Right lobe of liver (tissue), 6 donors: ENCODE measurements around the gene CTXN1. TPM values are rescaled to one million over a fixed set of nuclear protein-coding genes. Genes with fewer than 3 reads are reported as not detected.

Experiments
- ATAC-seq, 4 donors: fragments of 200-7000 bp; cut with Tn5 transposase; one replicate each; pipeline ENCODE4 v1.9.1; 2020; ENCODE audit warnings: mild to moderate bottlenecking in 4 of 4, moderate library complexity in 4 of 4
- DNase-seq, 3 donors: peaks; one replicate each; pipeline ENCODE4 v3.0.0-alpha.2; 2020
- H3K27ac ChIP-seq, 3 donors: fragments of 200-600 bp; one replicate each; pipeline ENCODE4 v1.8.0; 2022
- H3K27me3 ChIP-seq, 2 donors: fragments of 200-600 bp; one replicate each; pipeline ENCODE4 v1.8.0; 2022
- H3K36me3 ChIP-seq, 4 donors: fragments of 200-600 bp; sonication (generic) in 1 of 4; one replicate each; pipeline versions ENCODE4 v1.5.1 to v1.8.0; 2017 to 2022; ENCODE audit warnings: control low read depth in 1 of 4
- H3K4me1 ChIP-seq, 4 donors: fragments of 200-600 bp; sonication (generic) in 1 of 4; one replicate each; pipeline versions ENCODE4 v1.5.1 to v1.8.0; 2017 to 2022; ENCODE audit warnings: control low read depth in 1 of 4
- H3K4me3 ChIP-seq, 3 donors: fragments of 200-600 bp; one replicate each; pipeline ENCODE4 v1.8.0; 2022
- H3K9me3 ChIP-seq, 4 donors: fragments of 200-600 bp; sonication (generic) in 1 of 4; one replicate each; pipeline versions ENCODE4 v1.5.1 to v1.8.0; 2017 to 2022; ENCODE audit warnings: control low read depth in 1 of 4
- POLR2A ChIP-seq: fragments of 450-650 bp; IDR thresholded peaks from one replicate; pipeline ENCODE4 v1.6.1; 2017; ENCODE audit warnings: antibody characterized with exemption, mild to moderate bottlenecking
- WGBS: methylation state at CpG from one replicate; pipeline ENCODE4 v1.1.6; 2018; ENCODE audit warnings: low coverage, low lambda C conversion rate; ENCODE audit not compliant: insufficient coverage; ENCODE audit errors: missing lambda C conversion rate; 5-methylcytosine and 5-hydroxymethylcytosine counted together
- intact Hi-C, 2 donors: fragments of 100-400 bp; cut with DNase I; formaldehyde crosslinking; loops; one replicate each; pipeline versions ENCODE4 v1.11.2 to v1.14.1; 2022
- total RNA-seq, 6 experiments: library from RNA; depleted of rRNA in 2 of 6; stranded (reverse); fragments of >200 nt in 2 of 6; fragmentation: NEBNext Ultra II Directional in 3 of 6; extraction: Animal tissue kit (Norgen Biotek cat#: 25700) in 3 of 6; gene quantifications; one replicate each; pipeline versions ENCODE4 v1.1.0 to v1.2.4, GENCODE V29; 2016 to 2023
- TF ChIP-seq, protein P1 (sequence below), 4 donors: fragments of 200-600 bp in 3 of 4; fragments of 450-650 bp in 1 of 4; IDR thresholded peaks; one replicate each; pipeline versions ENCODE4 v1.5.1 to v1.8.0; 2016 to 2022; ENCODE audit warnings: antibody characterized with exemption in 4 of 4, mild to moderate bottlenecking in 2 of 4
- donor health status: DM: no; HTN: yes; CAD: no.
- donor health status: DM: no; HTN: no; CAD: no.
- donor health status: DM: no; HTN: no; CAD: no.
- donor health status: DM: no; HTN: yes; CAD: no.
- donor health status: DM: no; HTN: yes; CAD: no.

The CTXN1 gene
- total RNA-seq, 6 experiments from 2014 or later, result 0.18 to 0.49 TPM; not detected in 4

DNA sequence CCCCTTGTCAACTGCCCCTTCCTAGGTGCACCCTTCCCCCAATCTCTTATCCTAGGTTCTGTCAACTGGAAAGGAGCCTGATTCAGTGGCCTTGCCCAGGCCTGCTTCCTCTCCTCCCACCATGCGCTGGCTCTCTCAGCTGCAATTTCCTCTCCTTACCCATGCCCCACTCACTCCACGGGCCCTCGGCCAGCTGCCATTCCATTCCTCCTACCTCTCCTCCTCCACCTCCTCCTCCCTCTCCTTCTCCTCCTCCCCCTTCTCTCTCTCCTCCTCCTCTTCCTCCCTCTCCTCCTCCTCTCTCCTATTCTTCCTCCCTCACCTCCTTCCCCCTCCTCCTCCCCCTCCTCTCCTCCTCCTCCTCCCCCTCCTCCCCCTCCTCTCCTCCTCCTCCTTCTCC lies 27.1 kb upstream of the CTXN1 start:
- Histone ChIP-seq H3K27me3 (no peaks in the 10 kb centered on the region), H3K36me3 (no peaks in the 10 kb centered on the region), H3K4me1 (peaks cover 0 to 7% (median 0%) of the 10 kb centered on the region in 4 donors), H3K9me3 (no peaks in the 10 kb centered on the region), H3K27ac (no peak overlapping the region), H3K4me3 (no peak overlapping the region)
- WGBS, result 21% methylated on average over 2 of the region's 3 CpGs
- TF ChIP-seq POLR2A, result no peak
- TF ChIP-seq, protein P1, sequence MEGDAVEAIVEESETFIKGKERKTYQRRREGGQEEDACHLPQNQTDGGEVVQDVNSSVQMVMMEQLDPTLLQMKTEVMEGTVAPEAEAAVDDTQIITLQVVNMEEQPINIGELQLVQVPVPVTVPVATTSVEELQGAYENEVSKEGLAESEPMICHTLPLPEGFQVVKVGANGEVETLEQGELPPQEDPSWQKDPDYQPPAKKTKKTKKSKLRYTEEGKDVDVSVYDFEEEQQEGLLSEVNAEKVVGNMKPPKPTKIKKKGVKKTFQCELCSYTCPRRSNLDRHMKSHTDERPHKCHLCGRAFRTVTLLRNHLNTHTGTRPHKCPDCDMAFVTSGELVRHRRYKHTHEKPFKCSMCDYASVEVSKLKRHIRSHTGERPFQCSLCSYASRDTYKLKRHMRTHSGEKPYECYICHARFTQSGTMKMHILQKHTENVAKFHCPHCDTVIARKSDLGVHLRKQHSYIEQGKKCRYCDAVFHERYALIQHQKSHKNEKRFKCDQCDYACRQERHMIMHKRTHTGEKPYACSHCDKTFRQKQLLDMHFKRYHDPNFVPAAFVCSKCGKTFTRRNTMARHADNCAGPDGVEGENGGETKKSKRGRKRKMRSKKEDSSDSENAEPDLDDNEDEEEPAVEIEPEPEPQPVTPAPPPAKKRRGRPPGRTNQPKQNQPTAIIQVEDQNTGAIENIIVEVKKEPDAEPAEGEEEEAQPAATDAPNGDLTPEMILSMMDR (IDR thresholded peaks at IDR 0.05), result no peak
- ATAC-seq, result peak in 1 of 4 donors; percentile 8
- intact Hi-C loops, result loop anchor here in 1 of 2 donors (10.0 kb wide), 1 partner anchor 302 kb away; no protein-coding TSS in a partner anchor
- DNase-seq, result no peak

DNA sequence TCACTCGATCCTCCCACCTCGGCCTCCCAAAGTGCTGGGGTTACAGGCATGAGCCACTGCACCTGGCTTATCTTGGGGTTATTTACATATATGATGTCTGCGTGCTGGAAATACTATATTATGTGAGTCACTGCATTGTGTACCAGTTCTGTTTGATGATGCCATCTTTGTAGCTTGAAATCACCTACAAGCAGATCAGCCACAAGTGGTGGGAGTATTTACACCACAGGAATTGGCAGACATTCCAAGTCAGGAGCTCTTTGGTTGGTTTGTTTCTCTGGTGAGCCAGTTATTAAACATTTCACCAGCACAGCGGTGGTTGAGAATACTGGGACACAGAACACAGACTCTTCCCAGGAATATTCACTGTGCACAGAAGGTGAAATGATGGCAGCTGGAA lies 22.0 kb upstream of the CTXN1 start:
- H3K4me3 ChIP-seq, result no peak overlapping the region
- TF ChIP-seq POLR2A, result no peak
- TF ChIP-seq, protein P1 (IDR thresholded peaks at IDR 0.05), result no peak
- H3K36me3 ChIP-seq, result no peaks in the 10 kb centered on the region
- DNase-seq (no peak), ATAC-seq (no peak)
- intact Hi-C loops, result loop anchor here in 1 of 2 donors (10.0 kb wide), 1 partner anchor 307 kb away; no protein-coding TSS in a partner anchor
- no peak overlapping the region for H3K27ac ChIP-seq
- H3K4me1 ChIP-seq, result peaks cover 0 to 7% (median 0%) of the 10 kb centered on the region in 4 donors
- H3K27me3 ChIP-seq, result no peaks in the 10 kb centered on the region
- WGBS, result 97% methylated on average over 4 of the region's 4 CpGs
- H3K9me3 ChIP-seq, result no peaks in the 10 kb centered on the region

DNA sequence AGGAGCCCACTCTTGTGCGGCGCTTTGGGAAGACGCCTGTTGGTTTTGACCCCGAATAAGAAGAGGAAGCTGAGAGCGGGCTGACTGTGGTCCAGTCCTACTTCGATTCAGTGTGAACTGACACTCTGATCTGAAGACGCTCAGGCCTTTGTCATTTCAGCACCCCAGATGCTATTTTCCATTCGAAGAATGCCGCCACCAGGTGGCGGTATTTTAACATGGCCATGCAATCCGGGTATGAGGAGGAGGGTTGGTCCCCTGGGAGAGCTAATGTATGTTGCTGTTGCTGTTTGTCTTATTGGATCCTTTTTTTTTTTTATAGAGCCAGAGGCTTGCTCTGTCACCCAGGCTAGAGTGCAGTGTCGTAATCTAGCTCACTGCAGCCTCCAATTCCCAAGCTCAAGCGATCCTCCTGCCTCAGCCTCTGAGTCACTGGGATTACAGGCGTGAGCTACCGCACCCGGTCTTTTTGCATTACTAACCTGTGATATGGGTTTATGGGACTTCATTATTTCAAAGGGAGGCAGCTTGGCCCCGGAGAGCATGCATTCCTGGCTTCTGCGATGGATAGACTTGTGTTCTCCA lies 18.3 kb upstream of the CTXN1 start:
- DNase-seq, result peak; percentile 78 to 86 (median 81)
- peak overlapping the region; percentile 53 to 94 (median 74) for H3K4me3 ChIP-seq
- H3K36me3 ChIP-seq, result peaks cover 0 to 10% (median 5%) of the 10 kb centered on the region in 4 donors
- no peaks in the 10 kb centered on the region for H3K27me3 ChIP-seq
- H3K9me3 ChIP-seq, result no peaks in the 10 kb centered on the region
- H3K27ac ChIP-seq, result peak overlapping the region; percentile 71 to 82 (median 71)
- WGBS, result 21% methylated on average over 17 of the region's 18 CpGs
- TF ChIP-seq, protein P1 (IDR thresholded peaks at IDR 0.05), result peak; percentile 84 to 89 (median 86)
- no peak for TF ChIP-seq POLR2A
- ATAC-seq, result peak; percentile 65 to 70 (median 66)
- intact Hi-C loops, result loop anchor here in 1 of 2 donors (10.0 kb wide), 1 partner anchor 311 kb away; no protein-coding TSS in a partner anchor
- peaks cover 0 to 13% (median 0%) of the 10 kb centered on the region in 4 donors for H3K4me1 ChIP-seq

DNA sequence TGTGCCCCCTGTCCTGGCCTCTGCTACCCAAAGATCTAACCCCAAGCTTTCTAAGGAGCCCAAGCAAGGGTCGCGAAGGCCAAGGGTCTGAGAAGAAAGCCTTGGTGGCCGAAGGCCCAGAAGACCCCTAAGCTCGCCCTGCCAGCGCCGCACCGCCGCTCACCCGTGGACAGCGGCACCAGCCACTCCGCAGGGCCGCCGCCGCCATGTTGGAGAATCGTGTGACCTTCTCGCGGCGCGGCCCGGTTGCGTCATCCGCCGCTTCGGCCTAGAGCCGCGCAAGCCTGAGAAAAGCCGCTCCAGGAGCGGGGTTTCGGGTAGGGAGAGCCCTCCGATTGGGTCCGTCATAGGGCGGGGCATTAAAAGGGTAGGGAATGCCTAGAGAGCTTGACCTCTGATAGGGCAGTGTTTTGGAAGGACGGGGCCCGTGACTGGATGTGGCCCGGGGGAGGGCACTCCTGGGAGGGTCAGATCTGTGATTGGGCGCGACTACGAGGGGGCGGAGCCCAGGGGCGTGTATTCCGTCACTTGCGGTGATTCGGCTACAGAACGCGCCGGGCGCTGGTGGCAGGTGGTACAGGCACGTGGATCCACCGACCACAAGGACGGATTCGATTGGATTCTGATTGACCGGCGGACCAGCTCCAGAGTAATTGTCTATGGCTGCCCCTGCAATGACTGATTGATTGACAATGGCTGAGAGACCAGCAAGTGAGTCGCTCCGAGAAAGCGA lies 17.7 kb upstream of the CTXN1 start, which contains the start of gene TIMM44:
Gene TIMM44 (minus strand): TSS at position 223 of the 733 bp plus-strand sequence. CDS start 15 bp downstream, at position 208.
- intact Hi-C loops, result loop anchor here in 1 of 2 donors (10.0 kb wide), 1 partner anchor 311 kb away; no protein-coding TSS in a partner anchor
- TF ChIP-seq, protein P1 (IDR thresholded peaks at IDR 0.05), result no peak
- peak; percentile 74 for TF ChIP-seq POLR2A
- Histone ChIP-seq H3K27me3 (no peaks in the 10 kb centered on the region), H3K4me3 (peak within 1 kb of the TSS; percentile 74 to 94 (median 94)), H3K9me3 (no peaks in the 10 kb centered on the region), H3K27ac (peak within 1 kb of the TSS; percentile 89 to 97 (median 93)), H3K36me3 (peaks cover 0 to 12% (median 5%) of the 10 kb centered on the region in 4 donors), H3K4me1 (peaks cover 0 to 13% (median 0%) of the 10 kb centered on the region in 4 donors)
- WGBS, result 0% methylated on average over 8 of the region's 56 CpGs
- peak; percentile 95 to 98 (median 96) for ATAC-seq
- DNase-seq, result peak; percentile 99 to 100 (median 99)
